IPS-11a (cell line): Measurements from ENCODE around the gene PCLO.
"Not testable (repeated sequence)": the region's sequence is repeated elsewhere in the genome, so short reads cannot be mapped to it uniquely, and the experiment has no call there.

Experiments
- H3K4me3 ChIP-seq: one replicate; pipeline ENCODE4 v1.5.1; 2013; ENCODE audit warnings: low read depth, low read length, control low read depth

The PCLO gene

GRCh38 chr7:82965088-82966036, 197.3 kb downstream of the PCLO start:
- H3K4me3 ChIP-seq: no peak overlapping the region

- no peak overlapping the region for H3K4me3 ChIP-seq
Observed at GRCh38 chr7:82964150-82964882, 198.4 kb downstream of the PCLO start.

- no peak overlapping the region for H3K4me3 ChIP-seq
Observed at GRCh38 chr7:82961240-82961639, 201.4 kb downstream of the PCLO start.

- no peak overlapping the region for H3K4me3 ChIP-seq
Observed at GRCh38 chr7:82959528-82959927, 203.2 kb downstream of the PCLO start.

GRCh38 chr7:82957521-82957920, 205.2 kb downstream of the PCLO start:
- H3K4me3 ChIP-seq: no peak overlapping the region

- no peak overlapping the region for H3K4me3 ChIP-seq
Observed at GRCh38 chr7:82953324-82954027, 209.2 kb downstream of the PCLO start.

- no peak overlapping the region for H3K4me3 ChIP-seq
Observed at GRCh38 chr7:82950436-82950835, 212.2 kb downstream of the PCLO start.

- no peak overlapping the region for H3K4me3 ChIP-seq
Observed at GRCh38 chr7:82945480-82945879, 217.2 kb downstream of the PCLO start.

- no peak overlapping the region for H3K4me3 ChIP-seq
Observed at GRCh38 chr7:82945056-82945455, 217.6 kb downstream of the PCLO start.

- no peak overlapping the region for H3K4me3 ChIP-seq
Observed at GRCh38 chr7:82932516-82932915, 230.2 kb downstream of the PCLO start.

GRCh38 chr7:82926477-82926876, 236.2 kb downstream of the PCLO start:
- no peak overlapping the region for H3K4me3 ChIP-seq

GRCh38 chr7:82925331-82925730, 237.4 kb downstream of the PCLO start:
- H3K4me3 ChIP-seq: no peak overlapping the region

- H3K4me3 ChIP-seq: no peak overlapping the region
Observed at GRCh38 chr7:82906502-82906901, 256.2 kb downstream of the PCLO start.

GRCh38 chr7:82904871-82905270, 257.8 kb downstream of the PCLO start:
- H3K4me3 ChIP-seq: no peak overlapping the region

GRCh38 chr7:82901098-82901497, 261.6 kb downstream of the PCLO start:
- not testable (repeated sequence) for H3K4me3 ChIP-seq

GRCh38 chr7:82897500-82897899, 265.2 kb downstream of the PCLO start:
- no peak overlapping the region for H3K4me3 ChIP-seq

GRCh38 chr7:82894341-82894740, 268.3 kb downstream of the PCLO start:
- H3K4me3 ChIP-seq: not testable (repeated sequence)

GRCh38 chr7:82886324-82886723, 276.4 kb downstream of the PCLO start:
- no peak overlapping the region for H3K4me3 ChIP-seq

- H3K4me3 ChIP-seq: no peak overlapping the region
Observed at GRCh38 chr7:82865856-82866255, 296.8 kb downstream of the PCLO start.

GRCh38 chr7:82859106-82859850, 303.4 kb downstream of the PCLO start:
- no peak overlapping the region for H3K4me3 ChIP-seq

GRCh38 chr7:82851121-82851520, 311.6 kb downstream of the PCLO start:
- no peak overlapping the region for H3K4me3 ChIP-seq
